GM19239 (cell line): Measurements from ENCODE around the gene A4GALT.
"Not testable (repeated sequence)": the region's sequence is repeated elsewhere in the genome, so short reads cannot be mapped to it uniquely, and the experiment has no call there.

Source experiments
- DNase-seq: peaks from one replicate; pipeline ENCODE4 v3.0.0; 2011; ENCODE audit warnings: low spot score; ENCODE audit not compliant: insufficient read length
- FAIRE-seq: peaks from 2 replicates; lab custom pipeline; 2011; peaks lifted over from hg19 to GRCh38; lab: Jason Lieb, UNC

Gene A4GALT

GRCh38 chr22:42685941-42686653 is 34.6 kb downstream of the A4GALT start:
- DNase-seq (no peak), FAIRE-seq (no peak)

GRCh38 chr22:42684462-42685195 is 36.0 kb downstream of the A4GALT start:
- DNase-seq (no peak), FAIRE-seq (no peak)

- DNase-seq: no peak
- FAIRE-seq: no peak
Measured at GRCh38 chr22:42683578-42684283, 36.9 kb downstream of the A4GALT start.

- FAIRE-seq: no peak
- no peak for DNase-seq
Measured at GRCh38 chr22:42682113-42682851, 38.4 kb downstream of the A4GALT start.

- DNase-seq (no peak), FAIRE-seq (no peak)
Measured at GRCh38 chr22:42680648-42681047, 40.0 kb downstream of the A4GALT start.

GRCh38 chr22:42679691-42680090 is 41.0 kb downstream of the A4GALT start:
- no peak for DNase-seq
- FAIRE-seq: no peak

- FAIRE-seq (no peak), DNase-seq (no peak)
Measured at GRCh38 chr22:42678894-42679293, 41.8 kb downstream of the A4GALT start.

GRCh38 chr22:42677936-42678335 is 42.7 kb downstream of the A4GALT start:
- not testable (repeated sequence) for FAIRE-seq, DNase-seq

GRCh38 chr22:42676059-42676607 is 44.5 kb downstream of the A4GALT start:
- DNase-seq (no peak), FAIRE-seq (no peak)

- FAIRE-seq (no peak), DNase-seq (no peak)
Measured at GRCh38 chr22:42673898-42674401, 46.7 kb downstream of the A4GALT start.

GRCh38 chr22:42673071-42673470 is 47.6 kb downstream of the A4GALT start:
- not testable (repeated sequence) for DNase-seq, FAIRE-seq

GRCh38 chr22:42670921-42671709 is 49.6 kb downstream of the A4GALT start:
- no peak for DNase-seq
- FAIRE-seq: peak; percentile 82

- DNase-seq: no peak
- FAIRE-seq: no peak
Measured at GRCh38 chr22:42670046-42670445, 50.6 kb downstream of the A4GALT start.

GRCh38 chr22:42666393-42666792 is 54.3 kb downstream of the A4GALT start:
- FAIRE-seq: peak; percentile 33
- not testable (repeated sequence) for DNase-seq

GRCh38 chr22:42664976-42665831 is 55.5 kb downstream of the A4GALT start:
- no peak for DNase-seq
- FAIRE-seq: peak; percentile 92

- DNase-seq (peak; percentile 69), FAIRE-seq (peak; percentile 37)
Measured at GRCh38 chr22:42661985-42662831, 58.5 kb downstream of the A4GALT start.

- FAIRE-seq (no peak), DNase-seq (no peak)
Measured at GRCh38 chr22:42656578-42656977, 64.1 kb downstream of the A4GALT start.
